Activated CD8-positive, alpha-beta T cell treated with anti-CD3 and anti-CD28 coated beads for 36 hours (primary cell): ENCODE data around the gene ACAD11. TPM values are rescaled to one million over a fixed set of nuclear protein-coding genes. Genes with fewer than 3 reads are reported as not detected.

Source experiments
- ATAC-seq: fragments of 200-7000 bp; cut with Tn5 transposase; one replicate; pipeline ENCODE4 v1.10.0; 2021; ENCODE audit warnings: mild to moderate bottlenecking, moderate library complexity
- CTCF ChIA-PET: fragments of 350-600 bp; sonication (Branson Sonifier 250); formaldehyde crosslinking; loops from one replicate; lab custom pipeline; 2021; ENCODE audit warnings: antibody characterized with exemption; lab: Charles Lee
- POLR2A ChIA-PET: fragments of 350-600 bp; sonication (Branson Sonifier 250); formaldehyde crosslinking; loops from one replicate; lab custom pipeline; 2021; ENCODE audit warnings: antibody characterized with exemption; lab: Charles Lee
- DNase-seq: peaks from one replicate; pipeline ENCODE4 v3.0.0-alpha.2; 2020
- H3K27ac Mint-ChIP-seq: one replicate; pipeline ENCODE4 v1.8.0; 2021; ENCODE audit warnings: mild to moderate bottlenecking, mixed read lengths
- H3K27me3 Mint-ChIP-seq: one replicate; pipeline ENCODE4 v1.8.0; 2021; ENCODE audit warnings: mixed read lengths
- H3K36me3 Mint-ChIP-seq: one replicate; pipeline ENCODE4 v1.8.0; 2021; ENCODE audit warnings: low read depth, mixed read lengths
- H3K4me1 Mint-ChIP-seq: one replicate; pipeline ENCODE4 v1.8.0; 2021; ENCODE audit warnings: low read depth, mixed read lengths
- H3K4me3 Mint-ChIP-seq: one replicate; pipeline ENCODE4 v1.8.0; 2021; ENCODE audit warnings: mild to moderate bottlenecking, moderate library complexity, mixed read lengths
- H3K9me3 Mint-ChIP-seq: one replicate; pipeline ENCODE4 v1.8.0; 2021; ENCODE audit warnings: mixed read lengths
- CTCF ChIP-seq: fragments of 200-600 bp; IDR thresholded peaks from one replicate; pipeline ENCODE4 v1.8.0; 2022; ENCODE audit warnings: antibody characterized with exemption, mild to moderate bottlenecking
- intact Hi-C: fragments of 100-400 bp; cut with micrococcal nuclease; formaldehyde crosslinking; loops from one replicate; pipeline ENCODE4 v1.10.0; 2022
- total RNA-seq, 2 experiments: library from RNA; stranded (reverse); gene quantifications; one replicate each; pipeline ENCODE4 v1.2.3, GENCODE V29; 2021

ACAD11 gene
- total RNA-seq, 2 experiments from 2014 or later: 20.6 to 22.3 TPM

GRCh38 chr3:132626955-132627354, 32.7 kb downstream of the ACAD11 start:
- H3K4me1 Mint-ChIP-seq: peaks cover 15% of the 10 kb centered on the region
- H3K36me3 Mint-ChIP-seq: peaks cover 16% of the 10 kb centered on the region
- ChIA-PET POLR2A (no interaction called here), CTCF (interaction anchor here (0.5 to 1.5 kb wide), 3 partner anchors 14 to 45 kb away, joined by 3 to 9 read pairs (median 3); no protein-coding TSS in a partner anchor)
- no peaks in the 10 kb centered on the region for H3K27me3 Mint-ChIP-seq
- intact Hi-C loops: no loop called here
- H3K4me3 Mint-ChIP-seq: no peak overlapping the region
- DNase-seq (no peak), ATAC-seq (no peak)
- TF ChIP-seq CTCF: no peak
- no peaks in the 10 kb centered on the region for H3K9me3 Mint-ChIP-seq
- H3K27ac Mint-ChIP-seq: no peak overlapping the region

GRCh38 chr3:132625613-132626012, 34.0 kb downstream of the ACAD11 start:
- ATAC-seq (no peak), DNase-seq (no peak)
- no peaks in the 10 kb centered on the region for H3K9me3 Mint-ChIP-seq
- CTCF ChIA-PET: interaction anchor here (1.5 to 1.6 kb wide), 2 partner anchors 15 to 90 kb away, joined by 4 to 9 read pairs; no protein-coding TSS in a partner anchor
- intact Hi-C loops: no loop called here
- H3K27ac Mint-ChIP-seq: no peak overlapping the region
- H3K36me3 Mint-ChIP-seq: peaks cover 25% of the 10 kb centered on the region
- H3K4me1 Mint-ChIP-seq: peaks cover 15% of the 10 kb centered on the region
- no peak overlapping the region for H3K4me3 Mint-ChIP-seq
- POLR2A ChIA-PET: interaction anchor here (0.5 kb wide), 1 partner anchor 160 kb away, joined by 3 read pairs; no protein-coding TSS in a partner anchor
- no peaks in the 10 kb centered on the region for H3K27me3 Mint-ChIP-seq
- TF ChIP-seq CTCF: no peak

GRCh38 chr3:132624790-132625189, 34.8 kb downstream of the ACAD11 start:
- ATAC-seq: no peak
- Mint-ChIP-seq H3K4me1 (peaks cover 8% of the 10 kb centered on the region), H3K4me3 (no peak overlapping the region)

GRCh38 chr3:132623646-132624045, 36.0 kb downstream of the ACAD11 start:
- no peak overlapping the region for H3K27ac Mint-ChIP-seq
- intact Hi-C loops: no loop called here
- no peak for ATAC-seq
- TF ChIP-seq CTCF: no peak
- POLR2A ChIA-PET: interaction anchor here (0.9 kb wide), 1 partner anchor 14 kb away, joined by 4 read pairs; no protein-coding TSS in a partner anchor
- H3K27me3 Mint-ChIP-seq: no peaks in the 10 kb centered on the region
- CTCF ChIA-PET: interaction anchor here (1.2 kb wide), 1 partner anchor 16 kb away, joined by 4 read pairs; no protein-coding TSS in a partner anchor
- no peak for DNase-seq
- peaks cover 29% of the 10 kb centered on the region for H3K36me3 Mint-ChIP-seq
- H3K9me3 Mint-ChIP-seq: no peaks in the 10 kb centered on the region
- H3K4me1 Mint-ChIP-seq: peaks cover 8% of the 10 kb centered on the region
- no peak overlapping the region for H3K4me3 Mint-ChIP-seq

More at GRCh38 chr3:132624790-132625189, 34.8 kb downstream of the ACAD11 start:
- intact Hi-C loops: no loop called here
- ChIA-PET POLR2A (no interaction called here), CTCF (no interaction called here)
- no peak for DNase-seq
- H3K27ac Mint-ChIP-seq: no peak overlapping the region
- H3K27me3 Mint-ChIP-seq: no peaks in the 10 kb centered on the region
- H3K9me3 Mint-ChIP-seq: no peaks in the 10 kb centered on the region
- H3K36me3 Mint-ChIP-seq: peaks cover 29% of the 10 kb centered on the region
- no peak for TF ChIP-seq CTCF

- ChIA-PET CTCF (interaction anchor here (0.6 to 1.2 kb wide), 3 partner anchors 16 to 1055 kb away, joined by 3 to 4 read pairs (median 3); no protein-coding TSS in a partner anchor), POLR2A (interaction anchor here (0.9 kb wide), 1 partner anchor 13 kb away, joined by 4 read pairs; no protein-coding TSS in a partner anchor)
- Mint-ChIP-seq H3K9me3 (no peaks in the 10 kb centered on the region), H3K27ac (no peak overlapping the region), H3K36me3 (peaks cover 25% of the 10 kb centered on the region), H3K4me3 (no peak overlapping the region), H3K4me1 (peaks cover 8% of the 10 kb centered on the region), H3K27me3 (no peaks in the 10 kb centered on the region)
- TF ChIP-seq CTCF: no peak
- ATAC-seq (no peak), DNase-seq (no peak)
- intact Hi-C loops: no loop called here
Measured at GRCh38 chr3:132622761-132623160, 36.8 kb downstream of the ACAD11 start.
